ENCODE measurements around the gene TMEM181.

GRCh38 chr6:158536084-158536890 is 23.6 kb upstream of the TMEM181 start:
- TF ChIP-seq POLR2A (IDR thresholded peaks at IDR 0.05; ENCODE audit: low read depth, low read length) (no peak), POLR2AphosphoS5 (IDR thresholded peaks at IDR 0.05; ENCODE audit: low read depth, low read length) (no peak)

All from GM12892 (cell line).